ENCODE measurements around the gene GSTM5. TPM values are rescaled to one million over a fixed set of nuclear protein-coding genes. Genes with fewer than 3 reads are reported as not detected.

GSTM5 gene
- total and polyA plus RNA-seq, 2 of the 13 experiments (the other 11 are each of a cell fraction or from before 2014, with no cell fraction given), result not detected

- no peak for TF ChIP-seq ZNF609 (CRISPR knock-in tag; IDR thresholded peaks at IDR 0.05; ENCODE audit: borderline replicate concordance)
- no peak for TF ChIP-seq ARNT2 (CRISPR knock-in tag; IDR thresholded peaks at IDR 0.05; ENCODE audit: low read depth)
- TF ChIP-seq ZNF264 (CRISPR knock-in tag; IDR thresholded peaks at IDR 0.05), result no peak
- TF ChIP-seq ZNF891 (CRISPR knock-in tag; IDR thresholded peaks at IDR 0.05), result no peak
- no peak for TF ChIP-seq PHB2 (IDR thresholded peaks at IDR 0.05; ENCODE audit: partially characterized antibody)
- no peak for TF ChIP-seq ZNF720 (CRISPR knock-in tag; IDR thresholded peaks at IDR 0.05)
- TF ChIP-seq CTCF (CRISPR knock-in tag; IDR thresholded peaks at IDR 0.05), result no peak
- TF ChIP-seq TCF7 (IDR thresholded peaks at IDR 0.05; ENCODE audit: low read depth), result no peak
- TF ChIP-seq CREBL2 (CRISPR knock-in tag; IDR thresholded peaks at IDR 0.05; ENCODE audit: borderline replicate concordance), result no peak
Observed at GRCh38 chr1:109730666-109731065, 18.6 kb downstream of the GSTM5 start (continued).

All from HepG2 (cell line).